T-helper 1 cell treated with Interleukin-12 subunit alpha and Interleukin-12 subunit beta and Interleukin-4 antibody, amounts not matched to agents 30 μg/mL and 1 μg/mL, for 36 hours (primary cell): ENCODE data around the gene ADRB2.

Experiments used
- H3K27ac Mint-ChIP-seq: one replicate; pipeline ENCODE4 v1.8.0; 2021; ENCODE audit warnings: mild to moderate bottlenecking, mixed read lengths
- H3K27me3 Mint-ChIP-seq: one replicate; pipeline ENCODE4 v1.8.0; 2021; ENCODE audit warnings: low read depth, mixed read lengths
- H3K36me3 Mint-ChIP-seq: one replicate; pipeline ENCODE4 v1.8.0; 2021; ENCODE audit warnings: low read depth, mixed read lengths
- H3K4me1 Mint-ChIP-seq: one replicate; pipeline ENCODE4 v1.8.0; 2021; ENCODE audit warnings: low read depth, mixed read lengths
- H3K4me3 Mint-ChIP-seq: one replicate; pipeline ENCODE4 v1.8.0; 2021; ENCODE audit warnings: mild to moderate bottlenecking, moderate library complexity, mixed read lengths
- H3K9me3 Mint-ChIP-seq: one replicate; pipeline ENCODE4 v1.8.0; 2021; ENCODE audit warnings: mixed read lengths

Gene ADRB2

GRCh38 chr5:148831590-148832565, 5.5 kb downstream of the ADRB2 start:
- no peaks in the 10 kb centered on the region for H3K9me3 Mint-ChIP-seq
- peaks cover 41% of the 10 kb centered on the region for H3K27me3 Mint-ChIP-seq
- no peaks in the 10 kb centered on the region for H3K36me3 Mint-ChIP-seq
- no peak overlapping the region for H3K27ac Mint-ChIP-seq
- H3K4me1 Mint-ChIP-seq, result peaks cover 31% of the 10 kb centered on the region
- H3K4me3 Mint-ChIP-seq, result no peak overlapping the region

GRCh38 chr5:148833122-148833521, 6.7 kb downstream of the ADRB2 start:
- H3K4me1 Mint-ChIP-seq, result peaks cover 22% of the 10 kb centered on the region
- H3K4me3 Mint-ChIP-seq, result no peak overlapping the region
- no peak overlapping the region for H3K27ac Mint-ChIP-seq
- no peaks in the 10 kb centered on the region for H3K36me3 Mint-ChIP-seq
- no peaks in the 10 kb centered on the region for H3K9me3 Mint-ChIP-seq
- H3K27me3 Mint-ChIP-seq, result peaks cover 28% of the 10 kb centered on the region

DNA sequence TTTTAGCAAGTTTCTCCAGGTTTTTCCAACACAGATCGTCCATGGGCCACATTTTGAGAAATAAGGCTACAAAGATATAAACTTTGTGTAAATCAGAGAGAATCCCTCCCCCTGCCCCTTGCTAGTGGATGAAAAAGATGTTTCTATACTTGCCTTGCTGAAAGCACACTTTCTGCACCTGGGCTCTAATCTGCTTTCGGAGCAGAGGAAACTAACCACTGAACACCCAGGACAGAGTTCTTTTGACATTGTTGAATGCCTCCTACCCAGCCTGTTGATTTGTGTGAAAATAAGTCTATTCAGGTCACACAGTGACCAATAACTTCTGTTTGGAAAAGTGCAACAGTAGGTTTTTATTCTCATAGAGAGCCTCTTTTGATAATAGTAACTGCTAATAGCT, 7.5 kb downstream of the ADRB2 start:
- Mint-ChIP-seq H3K4me3 (no peak overlapping the region), H3K27me3 (peaks cover 26% of the 10 kb centered on the region), H3K27ac (no peak overlapping the region), H3K9me3 (no peaks in the 10 kb centered on the region), H3K36me3 (no peaks in the 10 kb centered on the region), H3K4me1 (peaks cover 14% of the 10 kb centered on the region)

DNA sequence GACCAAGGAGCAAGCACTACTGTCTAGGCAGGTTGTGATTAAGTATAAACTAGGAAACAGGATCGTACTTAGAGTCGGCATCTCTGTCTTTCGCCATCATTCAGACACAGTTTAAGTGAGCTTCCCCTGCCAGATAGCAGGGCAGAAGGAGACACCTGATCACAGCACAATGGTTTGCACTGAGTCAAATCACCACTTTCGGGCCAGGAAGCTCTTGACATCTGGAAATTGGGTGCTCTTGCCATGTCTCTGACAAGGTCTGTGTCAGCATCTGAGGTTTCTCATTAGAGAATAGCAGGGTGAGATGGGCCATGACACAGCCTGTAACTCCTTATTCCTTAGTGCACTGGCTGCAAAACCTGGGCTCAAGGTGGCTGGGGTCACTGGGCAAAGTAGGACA, 8.3 kb downstream of the ADRB2 start:
- no peaks in the 10 kb centered on the region for H3K9me3 Mint-ChIP-seq
- H3K4me1 Mint-ChIP-seq, result peaks cover 14% of the 10 kb centered on the region
- H3K36me3 Mint-ChIP-seq, result no peaks in the 10 kb centered on the region
- peaks cover 28% of the 10 kb centered on the region for H3K27me3 Mint-ChIP-seq
- no peak overlapping the region for H3K27ac Mint-ChIP-seq
- H3K4me3 Mint-ChIP-seq, result no peak overlapping the region

- Mint-ChIP-seq H3K4me3 (no peak overlapping the region), H3K36me3 (no peaks in the 10 kb centered on the region), H3K4me1 (peaks cover 12% of the 10 kb centered on the region), H3K27ac (no peak overlapping the region), H3K9me3 (no peaks in the 10 kb centered on the region), H3K27me3 (peaks cover 24% of the 10 kb centered on the region)
Measured at GRCh38 chr5:148836272-148837250, 10.2 kb downstream of the ADRB2 start.

DNA sequence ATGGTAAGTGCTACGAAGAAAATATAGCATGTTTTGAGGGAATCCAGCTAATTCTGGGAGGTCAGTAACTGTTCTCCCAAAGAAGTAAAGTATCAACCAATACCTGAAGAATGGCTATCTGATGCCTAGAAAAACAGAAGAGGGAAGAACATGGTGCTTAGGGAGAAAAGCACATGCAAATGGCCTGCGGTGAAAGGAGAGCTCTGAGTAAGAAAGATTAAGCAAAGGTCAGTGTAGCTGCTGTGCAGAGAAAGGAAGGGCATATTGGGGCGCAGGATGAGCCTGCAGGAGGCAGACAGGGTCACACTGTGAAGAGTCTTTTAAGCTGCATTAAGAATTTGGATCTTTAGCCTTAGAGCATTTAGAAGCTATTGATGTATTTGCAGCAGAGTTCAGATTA, 11.0 kb downstream of the ADRB2 start:
- no peak overlapping the region for H3K27ac Mint-ChIP-seq
- no peak overlapping the region for H3K4me3 Mint-ChIP-seq

GRCh38 chr5:148838357-148838756, 11.9 kb downstream of the ADRB2 start:
- Mint-ChIP-seq H3K9me3 (no peaks in the 10 kb centered on the region), H3K27ac (no peak overlapping the region), H3K36me3 (no peaks in the 10 kb centered on the region), H3K4me1 (peaks cover 8% of the 10 kb centered on the region), H3K4me3 (no peak overlapping the region), H3K27me3 (peaks cover 28% of the 10 kb centered on the region)

More for the DNA sequence above, 11.0 kb downstream of the ADRB2 start:
- Mint-ChIP-seq H3K9me3 (no peaks in the 10 kb centered on the region), H3K27me3 (peaks cover 26% of the 10 kb centered on the region), H3K4me1 (peaks cover 8% of the 10 kb centered on the region), H3K36me3 (no peaks in the 10 kb centered on the region)

DNA sequence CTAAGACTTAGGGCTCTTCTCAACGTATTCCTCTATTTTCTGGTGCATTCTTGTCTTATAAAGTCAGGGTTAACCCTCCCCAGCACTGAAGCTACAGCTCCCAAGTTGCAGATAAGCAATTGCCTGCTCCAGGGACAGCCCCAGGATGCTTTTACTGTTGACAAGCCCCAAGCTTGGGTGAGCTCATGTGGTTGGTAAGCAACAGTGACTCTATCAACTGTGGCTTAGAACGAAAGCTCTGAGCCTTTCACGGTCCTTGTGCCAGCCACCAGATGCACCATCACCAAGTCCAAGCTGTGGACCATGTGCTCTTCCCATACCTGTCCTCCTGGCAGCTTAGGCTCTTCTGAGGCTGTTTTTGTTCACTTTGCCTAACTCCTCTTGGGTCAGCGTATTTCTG, 13.5 kb downstream of the ADRB2 start:
- Mint-ChIP-seq H3K36me3 (no peaks in the 10 kb centered on the region), H3K27me3 (peaks cover 29% of the 10 kb centered on the region), H3K4me3 (no peak overlapping the region), H3K27ac (no peak overlapping the region), H3K9me3 (no peaks in the 10 kb centered on the region), H3K4me1 (peaks cover 8% of the 10 kb centered on the region)

GRCh38 chr5:148840531-148840930, 14.1 kb downstream of the ADRB2 start:
- Mint-ChIP-seq H3K27ac (no peak overlapping the region), H3K27me3 (peaks cover 29% of the 10 kb centered on the region), H3K4me3 (no peak overlapping the region), H3K4me1 (peaks cover 9% of the 10 kb centered on the region), H3K36me3 (no peaks in the 10 kb centered on the region), H3K9me3 (no peaks in the 10 kb centered on the region)

DNA sequence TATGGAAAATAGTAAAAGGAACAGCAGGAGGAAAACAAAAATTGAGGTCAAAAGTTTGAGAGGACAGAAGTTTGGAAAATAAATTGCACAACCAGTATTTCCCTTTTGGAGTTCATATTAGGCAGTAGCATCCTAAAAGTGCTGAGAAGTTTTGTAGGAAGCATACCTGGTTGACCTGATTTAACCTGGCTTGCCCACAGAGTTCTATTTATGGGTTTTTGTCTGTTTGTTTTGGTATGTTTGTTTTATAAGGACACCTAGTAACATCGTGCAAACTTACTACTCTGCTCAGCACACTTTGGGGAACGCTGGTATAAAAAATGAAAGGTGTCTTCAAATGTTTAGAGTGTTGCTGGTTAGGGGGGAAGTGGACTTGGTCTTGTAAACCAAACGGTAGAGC, 15.1 kb downstream of the ADRB2 start:
- Mint-ChIP-seq H3K4me1 (peaks cover 4% of the 10 kb centered on the region), H3K4me3 (no peak overlapping the region), H3K9me3 (no peaks in the 10 kb centered on the region), H3K27ac (no peak overlapping the region), H3K27me3 (peaks cover 29% of the 10 kb centered on the region), H3K36me3 (no peaks in the 10 kb centered on the region)

GRCh38 chr5:148842161-148842560, 15.8 kb downstream of the ADRB2 start:
- H3K36me3 Mint-ChIP-seq, result no peaks in the 10 kb centered on the region
- H3K27ac Mint-ChIP-seq, result no peak overlapping the region
- no peaks in the 10 kb centered on the region for H3K9me3 Mint-ChIP-seq
- H3K4me1 Mint-ChIP-seq, result peaks cover 4% of the 10 kb centered on the region
- H3K4me3 Mint-ChIP-seq, result no peak overlapping the region
- peaks cover 29% of the 10 kb centered on the region for H3K27me3 Mint-ChIP-seq

DNA sequence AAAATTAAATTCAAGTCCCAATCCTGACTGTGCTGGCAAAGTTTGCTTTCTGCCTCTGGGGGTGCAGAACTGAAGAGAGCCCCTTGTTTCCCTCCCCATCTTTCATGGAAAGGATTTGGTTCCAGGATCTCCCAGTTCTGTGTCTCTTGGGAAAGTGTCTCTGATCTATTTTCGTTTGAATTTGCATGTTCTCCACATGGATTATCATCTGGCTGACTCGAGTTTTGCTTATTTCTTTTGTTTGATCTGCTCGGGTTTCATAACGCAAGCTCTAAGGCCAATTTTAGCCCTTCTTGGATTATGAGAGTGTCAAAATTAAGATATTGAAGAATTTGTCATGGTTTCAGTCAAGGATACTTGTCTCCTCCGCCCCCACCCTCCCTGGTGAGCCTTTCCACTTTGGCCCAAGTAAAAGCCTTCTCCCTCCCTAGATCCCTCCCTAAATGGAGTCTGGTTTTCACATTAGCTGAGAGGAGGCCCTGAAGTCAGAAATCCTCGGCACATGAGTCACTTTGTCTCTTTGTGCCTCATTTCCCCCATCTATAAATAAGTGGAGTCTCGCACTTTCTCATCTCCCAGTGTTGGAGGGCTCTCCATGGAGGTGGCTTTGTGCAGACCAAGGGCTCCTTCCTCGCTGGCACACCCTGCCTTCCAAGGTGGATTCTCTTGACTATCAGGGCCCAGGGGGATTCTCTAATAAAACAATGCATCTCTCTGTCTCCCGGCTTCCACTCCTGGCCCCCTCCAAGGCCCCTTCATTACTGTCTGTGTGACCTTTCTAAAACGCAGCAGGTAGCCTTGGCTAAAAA, 17.3 kb downstream of the ADRB2 start:
- Mint-ChIP-seq H3K27me3 (peaks cover 26% of the 10 kb centered on the region), H3K4me1 (peaks cover 11% of the 10 kb centered on the region), H3K9me3 (peaks cover 5% of the 10 kb centered on the region), H3K36me3 (peaks cover 4% of the 10 kb centered on the region), H3K4me3 (no peak overlapping the region), H3K27ac (no peak overlapping the region)

GRCh38 chr5:148844433-148845280, 18.2 kb downstream of the ADRB2 start:
- Mint-ChIP-seq H3K36me3 (peaks cover 4% of the 10 kb centered on the region), H3K4me1 (peaks cover 21% of the 10 kb centered on the region), H3K27me3 (peaks cover 18% of the 10 kb centered on the region), H3K4me3 (no peak overlapping the region), H3K27ac (no peak overlapping the region), H3K9me3 (peaks cover 5% of the 10 kb centered on the region)
